ENCODE data around the gene TRAF2. TPM values are rescaled to one million over a fixed set of nuclear protein-coding genes. Genes with fewer than 3 reads are reported as not detected.

The TRAF2 gene
- total and polyA plus RNA-seq, 2 of the 4 experiments (the other 2 are of a cell fraction) = 6.6 to 12.0 TPM

DNA sequence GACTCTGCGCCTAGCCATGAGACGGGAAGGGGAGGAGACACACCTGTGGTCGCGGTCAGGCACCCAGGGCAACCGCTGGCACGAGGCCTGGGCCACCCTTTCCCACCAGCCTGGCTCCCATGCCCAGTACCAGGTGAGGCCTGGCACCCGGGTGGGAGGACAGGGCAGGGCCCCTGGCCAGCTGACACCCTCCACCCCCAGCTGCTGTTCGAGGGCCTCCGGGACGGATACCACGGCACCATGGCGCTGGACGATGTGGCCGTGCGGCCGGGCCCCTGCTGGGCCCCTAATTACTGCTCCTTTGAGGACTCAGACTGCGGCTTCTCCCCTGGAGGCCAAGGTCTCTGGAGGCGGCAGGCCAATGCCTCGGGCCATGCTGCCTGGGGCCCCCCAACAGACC is 29.1 kb upstream of the TRAF2 start:
- Histone ChIP-seq H3K36me3 (ENCODE audit: control insufficient read depth, insufficient read depth, low read length) (peaks cover 17% of the 10 kb centered on the region), H3K4me2 (ENCODE audit: low read depth, low read length) (no peak overlapping the region), H3K27ac (ENCODE audit: insufficient read depth, low read length) (no peak overlapping the region), H4K91ac (ENCODE audit: insufficient read depth, low read depth, low read length) (no peak overlapping the region), H3K23ac (ENCODE audit: low read depth, low read length) (no peak overlapping the region), H4K5ac (ENCODE audit: low read depth, low read length) (no peak overlapping the region), H3K9me3 (ENCODE audit: control insufficient read depth, insufficient read depth, low read length) (no peaks in the 10 kb centered on the region), H3K18ac (ENCODE audit: low read depth, low read length) (no peak overlapping the region), H2AK5ac (ENCODE audit: low read depth, low read length) (no peak overlapping the region), H3K79me1 (ENCODE audit: low read depth in 1 of 2, low read length in 2 of 2) (peaks cover 0 to 16% of the 10 kb centered on the region in 2 experiments; a peak in 1 of 4 replicates), H2BK5ac (ENCODE audit: low read depth, low read length, poor library complexity, severe bottlenecking) (no peak overlapping the region), H2BK120ac (ENCODE audit: low read depth, low read length) (no peak overlapping the region), H3K4me1 (ENCODE audit: control insufficient read depth, insufficient read depth, low read length) (peaks cover 8% of the 10 kb centered on the region), H3K56ac (ENCODE audit: extremely low read depth, insufficient read depth, low read length) (no peak overlapping the region), H2BK15ac (ENCODE audit: low read depth, low read length) (no peak overlapping the region), H2BK20ac (ENCODE audit: low read depth, low read length) (no peak overlapping the region), H4K8ac (ENCODE audit: low read depth in 2 of 2, low read length in 2 of 2) (no peak overlapping the region), H2AFZ (replicated peaks; ENCODE audit: low read length, poor library complexity) (no peak overlapping the region), H3K9me1 (ENCODE audit: insufficient read depth, low read length) (no peaks in the 10 kb centered on the region), H3K9ac (ENCODE audit: low read depth, low read length) (no peak overlapping the region), H3K27me3 (ENCODE audit: control insufficient read depth, insufficient read depth, low read length) (no peaks in the 10 kb centered on the region), H4K20me1 (ENCODE audit: insufficient read depth, low read length) (peaks cover 5% of the 10 kb centered on the region; the same call in 1 of the 2 replicates), H3K4ac (ENCODE audit: low read depth, low read length) (no peak overlapping the region), H2AK9ac (replicated peaks; ENCODE audit: low read depth, low read length, poor library complexity) (peak overlapping the region; percentile 16), H3K14ac (replicated peaks; ENCODE audit: low read depth, low read length) (no peak overlapping the region), H3K4me3 (ENCODE audit: insufficient read depth, low read depth, low read length) (no peak overlapping the region)
- in situ Hi-C loops (cut with MboI; ENCODE audit: low sequenced_read_pairs) (no loop called here), intact Hi-C loops (cut with micrococcal nuclease) (no loop called here), dilution Hi-C loops (cut with HindIII; ENCODE audit: low sequenced_read_pairs, unreplicated experiment) (no loop called here)
- ChIA-PET CTCF (no interaction called here), POLR2A (ENCODE audit: unreplicated experiment) (no interaction called here)
- 83% methylated on average over 2 of the region's 19 CpGs; no CpG with 5 or more reads in 1 of the 2 experiments for WGBS, 2 experiments (ENCODE audit: extremely low coverage in 2 of 2, insufficient read length in 1 of 2)
- TF ChIP-seq, protein P1, sequence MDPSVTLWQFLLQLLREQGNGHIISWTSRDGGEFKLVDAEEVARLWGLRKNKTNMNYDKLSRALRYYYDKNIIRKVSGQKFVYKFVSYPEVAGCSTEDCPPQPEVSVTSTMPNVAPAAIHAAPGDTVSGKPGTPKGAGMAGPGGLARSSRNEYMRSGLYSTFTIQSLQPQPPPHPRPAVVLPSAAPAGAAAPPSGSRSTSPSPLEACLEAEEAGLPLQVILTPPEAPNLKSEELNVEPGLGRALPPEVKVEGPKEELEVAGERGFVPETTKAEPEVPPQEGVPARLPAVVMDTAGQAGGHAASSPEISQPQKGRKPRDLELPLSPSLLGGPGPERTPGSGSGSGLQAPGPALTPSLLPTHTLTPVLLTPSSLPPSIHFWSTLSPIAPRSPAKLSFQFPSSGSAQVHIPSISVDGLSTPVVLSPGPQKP (IDR thresholded peaks at IDR 0.05; ENCODE audit: borderline replicate concordance, low read depth, low read length) = no peak
- no peak for TF ChIP-seq MXI1 (IDR thresholded peaks at IDR 0.05; ENCODE audit: borderline replicate concordance, low read depth, low read length)
- TF ChIP-seq CEBPB (IDR thresholded peaks at IDR 0.05; ENCODE audit: low read depth, low read length) = no peak
- no peak for TF ChIP-seq RCOR1 (IDR thresholded peaks at IDR 0.05; ENCODE audit: insufficient replicate concordance, low read length)
- TF ChIP-seq SMC3 (IDR thresholded peaks at IDR 0.05; ENCODE audit: low read depth, low read length) = no peak
- TF ChIP-seq, protein P2, sequence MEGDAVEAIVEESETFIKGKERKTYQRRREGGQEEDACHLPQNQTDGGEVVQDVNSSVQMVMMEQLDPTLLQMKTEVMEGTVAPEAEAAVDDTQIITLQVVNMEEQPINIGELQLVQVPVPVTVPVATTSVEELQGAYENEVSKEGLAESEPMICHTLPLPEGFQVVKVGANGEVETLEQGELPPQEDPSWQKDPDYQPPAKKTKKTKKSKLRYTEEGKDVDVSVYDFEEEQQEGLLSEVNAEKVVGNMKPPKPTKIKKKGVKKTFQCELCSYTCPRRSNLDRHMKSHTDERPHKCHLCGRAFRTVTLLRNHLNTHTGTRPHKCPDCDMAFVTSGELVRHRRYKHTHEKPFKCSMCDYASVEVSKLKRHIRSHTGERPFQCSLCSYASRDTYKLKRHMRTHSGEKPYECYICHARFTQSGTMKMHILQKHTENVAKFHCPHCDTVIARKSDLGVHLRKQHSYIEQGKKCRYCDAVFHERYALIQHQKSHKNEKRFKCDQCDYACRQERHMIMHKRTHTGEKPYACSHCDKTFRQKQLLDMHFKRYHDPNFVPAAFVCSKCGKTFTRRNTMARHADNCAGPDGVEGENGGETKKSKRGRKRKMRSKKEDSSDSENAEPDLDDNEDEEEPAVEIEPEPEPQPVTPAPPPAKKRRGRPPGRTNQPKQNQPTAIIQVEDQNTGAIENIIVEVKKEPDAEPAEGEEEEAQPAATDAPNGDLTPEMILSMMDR (conservative IDR thresholded peaks at IDR 0.05; ENCODE audit: low read depth, low read length) = no peak
- TF ChIP-seq CHD1 (IDR thresholded peaks at IDR 0.05; ENCODE audit: low read depth, low read length) = no peak
- no TSS peak for BruUV-seq (replicated peaks)
- DNase-seq = no peak
- no peak for ATAC-seq (ENCODE audit: low read depth)
